ENCODE results near the gene PAM.

Gene PAM

DNA sequence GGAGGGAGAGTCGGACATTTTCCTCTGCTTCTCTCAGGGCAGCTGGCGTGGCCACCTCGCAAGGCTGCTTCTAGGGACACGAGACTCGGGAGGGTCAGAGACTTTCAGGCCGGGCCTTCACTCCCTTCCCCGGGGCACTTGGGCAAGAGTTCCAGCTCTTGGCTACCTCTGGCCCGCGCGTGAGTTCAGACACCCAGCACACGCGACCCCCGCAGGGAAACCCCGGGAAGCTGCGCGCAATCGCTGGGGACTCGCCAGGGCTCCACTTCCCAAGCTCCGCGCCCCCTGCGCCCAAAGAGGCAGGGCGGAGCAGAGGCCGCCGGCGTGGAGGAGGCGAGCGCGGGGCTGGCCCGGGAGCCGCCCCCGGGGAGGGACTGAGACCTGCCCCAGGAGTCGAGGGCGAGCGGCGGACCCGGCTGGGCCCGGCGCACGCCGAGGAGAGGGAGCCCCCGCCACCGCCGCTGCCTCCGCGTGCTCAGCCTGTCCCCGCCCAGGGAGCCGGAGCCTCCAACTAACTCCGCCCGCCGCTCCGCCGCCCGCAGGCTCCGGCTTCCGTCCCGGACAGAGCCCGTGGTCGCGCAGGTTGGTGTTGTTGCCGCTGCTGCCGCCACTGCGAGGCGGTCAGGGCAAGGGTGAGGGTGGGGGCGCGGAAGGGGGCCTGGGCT is at the start of gene PAM:
Gene PAM (plus strand): TSS at position 539 of the 665 bp plus-strand sequence. CDS start 110,891 bp downstream, outside the sequence.
- DNase-seq (ENCODE audit: low read depth): peak; percentile 71
- H3K4me3 ChIP-seq (ENCODE audit: low read length): peak within 1 kb of the TSS; percentile 97
- TF ChIP-seq, protein P1, sequence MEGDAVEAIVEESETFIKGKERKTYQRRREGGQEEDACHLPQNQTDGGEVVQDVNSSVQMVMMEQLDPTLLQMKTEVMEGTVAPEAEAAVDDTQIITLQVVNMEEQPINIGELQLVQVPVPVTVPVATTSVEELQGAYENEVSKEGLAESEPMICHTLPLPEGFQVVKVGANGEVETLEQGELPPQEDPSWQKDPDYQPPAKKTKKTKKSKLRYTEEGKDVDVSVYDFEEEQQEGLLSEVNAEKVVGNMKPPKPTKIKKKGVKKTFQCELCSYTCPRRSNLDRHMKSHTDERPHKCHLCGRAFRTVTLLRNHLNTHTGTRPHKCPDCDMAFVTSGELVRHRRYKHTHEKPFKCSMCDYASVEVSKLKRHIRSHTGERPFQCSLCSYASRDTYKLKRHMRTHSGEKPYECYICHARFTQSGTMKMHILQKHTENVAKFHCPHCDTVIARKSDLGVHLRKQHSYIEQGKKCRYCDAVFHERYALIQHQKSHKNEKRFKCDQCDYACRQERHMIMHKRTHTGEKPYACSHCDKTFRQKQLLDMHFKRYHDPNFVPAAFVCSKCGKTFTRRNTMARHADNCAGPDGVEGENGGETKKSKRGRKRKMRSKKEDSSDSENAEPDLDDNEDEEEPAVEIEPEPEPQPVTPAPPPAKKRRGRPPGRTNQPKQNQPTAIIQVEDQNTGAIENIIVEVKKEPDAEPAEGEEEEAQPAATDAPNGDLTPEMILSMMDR (IDR thresholded peaks at IDR 0.05; ENCODE audit: insufficient read depth, low read depth, low read length, missing control alignments): no peak

DNA sequence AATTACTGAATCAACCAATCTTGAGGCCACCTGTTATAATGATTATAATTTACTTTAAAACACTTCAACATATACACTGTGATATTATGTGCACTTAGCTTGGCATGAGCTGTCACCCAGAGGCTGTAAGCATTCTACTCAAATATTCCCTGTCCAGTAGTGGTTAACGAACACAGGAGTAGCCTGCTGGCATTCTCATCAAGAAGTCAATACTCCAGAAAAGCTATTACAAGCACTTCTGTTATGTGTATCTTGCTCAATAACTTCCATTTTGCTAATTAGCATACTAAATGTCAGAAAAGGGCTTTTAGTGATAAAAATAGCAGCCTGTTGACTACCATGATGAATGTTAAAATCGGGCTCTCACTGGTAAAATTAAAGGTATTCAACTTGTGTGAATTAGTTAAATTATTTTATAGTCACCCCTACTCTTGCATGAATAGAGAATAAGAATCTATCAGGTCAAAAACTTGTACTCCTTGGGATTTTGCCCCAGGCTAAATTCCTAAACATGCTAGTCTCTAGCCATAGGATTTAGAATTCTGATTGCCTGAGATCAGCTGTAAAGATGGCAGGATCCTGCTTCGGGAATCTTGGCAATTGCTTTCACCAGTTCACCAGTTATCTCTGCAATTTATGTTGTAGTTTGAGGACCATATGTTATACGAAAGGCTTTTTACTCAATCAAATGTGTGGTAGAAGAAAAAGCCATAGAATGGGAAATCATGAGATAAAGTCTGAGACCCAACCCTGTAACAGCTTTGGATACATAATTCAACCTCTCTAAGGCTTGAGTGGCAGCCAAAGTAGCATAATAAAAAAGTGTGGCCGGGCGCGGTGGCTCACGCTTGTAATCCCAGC is 43.4 kb upstream of the PAM start:
- no peak overlapping the region for H3K4me3 ChIP-seq (ENCODE audit: low read length)
- TF ChIP-seq, protein P1 (IDR thresholded peaks at IDR 0.05; ENCODE audit: insufficient read depth, low read depth, low read length, missing control alignments): no peak
- peak; percentile 38 for DNase-seq (ENCODE audit: low read depth)

DNA sequence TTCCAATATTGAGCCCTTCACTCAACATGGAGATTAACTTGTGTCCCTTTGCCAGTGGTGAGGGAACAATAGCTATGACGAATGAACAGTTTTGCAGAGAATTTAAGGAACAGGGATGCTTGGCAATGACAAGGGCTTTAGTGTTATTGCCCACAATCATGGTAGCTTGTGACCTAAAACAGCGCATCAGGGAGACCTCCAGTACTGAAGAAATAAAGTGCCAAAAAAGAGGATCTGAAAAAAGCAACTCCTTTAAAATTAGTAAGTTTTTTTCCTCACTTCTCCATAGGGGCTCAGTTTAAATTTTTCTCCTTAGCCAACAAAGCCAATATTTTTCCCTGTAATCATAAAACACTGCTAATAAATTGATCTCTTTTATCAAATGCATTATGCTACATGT is 41.8 kb upstream of the PAM start:
- H3K4me3 ChIP-seq (ENCODE audit: low read length): no peak overlapping the region
- no peak for DNase-seq (ENCODE audit: low read depth)
- TF ChIP-seq, protein P1 (IDR thresholded peaks at IDR 0.05; ENCODE audit: insufficient read depth, low read depth, low read length, missing control alignments): no peak

- TF ChIP-seq, protein P1 (IDR thresholded peaks at IDR 0.05; ENCODE audit: insufficient read depth, low read depth, low read length, missing control alignments): no peak
- no peak overlapping the region for H3K4me3 ChIP-seq (ENCODE audit: low read length)
- DNase-seq (ENCODE audit: low read depth): no peak
Measured at GRCh38 chr5:102713682-102714231, 41.3 kb upstream of the PAM start.

GRCh38 chr5:102715082-102715807 is 39.9 kb upstream of the PAM start:
- H3K4me3 ChIP-seq (ENCODE audit: low read length): no peak overlapping the region
- DNase-seq (ENCODE audit: low read depth): peak; percentile 78
- TF ChIP-seq, protein P1 (IDR thresholded peaks at IDR 0.05; ENCODE audit: insufficient read depth, low read depth, low read length, missing control alignments): no peak

GRCh38 chr5:102716017-102716416 is 39.1 kb upstream of the PAM start:
- TF ChIP-seq, protein P1 (IDR thresholded peaks at IDR 0.05; ENCODE audit: insufficient read depth, low read depth, low read length, missing control alignments): no peak
- no peak for DNase-seq (ENCODE audit: low read depth)
- H3K4me3 ChIP-seq (ENCODE audit: low read length): no peak overlapping the region
